PC-3 (cell line): ENCODE results near the gene PTCD1.

ENCODE experiments used
- EZH2 ChIP-seq: fragments of 300-600 bp; sonication (generic); IDR thresholded peaks from one replicate; pipeline ENCODE4 v1.6.1; 2017; ENCODE audit warnings: antibody characterized with exemption, mild to moderate bottlenecking, low read length; ENCODE audit not compliant: unreplicated experiment
- EZH2phosphoT487 ChIP-seq: fragments of 300-600 bp; sonication (generic); IDR thresholded peaks from 2 replicates; pipeline ENCODE4 v1.6.1; 2018; ENCODE audit warnings: mild to moderate bottlenecking, antibody characterized with exemption, low read length, borderline replicate concordance
- TF ChIP-seq, protein P1 (sequence below): fragments of 300-600 bp; sonication (generic); conservative IDR thresholded peaks from 2 replicates; pipeline ENCODE4 v1.5.1; 2017; ENCODE audit warnings: antibody characterized with exemption, low read depth, mild to moderate bottlenecking, low read length

DNA sequence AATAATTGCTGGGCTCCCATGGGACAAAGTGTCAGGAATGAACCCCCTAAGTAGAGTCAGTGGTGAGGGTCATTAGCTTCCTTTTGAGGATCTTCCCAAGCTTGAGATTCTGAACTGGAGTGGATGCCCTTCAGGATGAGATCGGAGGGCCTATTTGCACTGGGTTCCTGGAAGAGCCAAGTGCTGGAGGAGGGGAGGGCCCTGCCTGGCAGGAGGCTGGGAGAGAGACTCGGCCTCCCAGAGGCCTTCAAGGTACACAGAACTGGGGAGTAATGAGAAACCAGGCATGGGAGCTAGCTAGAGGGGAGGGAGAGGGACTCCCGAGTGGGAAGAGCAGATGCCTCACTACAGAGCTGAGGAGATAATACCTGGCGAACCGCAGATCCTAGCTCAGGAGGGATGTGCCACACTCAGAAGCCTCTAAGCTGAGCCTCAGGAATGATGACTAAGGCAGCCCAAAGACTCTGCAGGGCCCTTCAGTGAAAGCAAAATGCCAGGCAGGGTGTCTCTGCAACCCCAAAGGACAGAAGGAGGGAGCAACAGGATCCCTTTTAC is 39.6 kb downstream of the PTCD1 start:
- TF ChIP-seq, protein P1, sequence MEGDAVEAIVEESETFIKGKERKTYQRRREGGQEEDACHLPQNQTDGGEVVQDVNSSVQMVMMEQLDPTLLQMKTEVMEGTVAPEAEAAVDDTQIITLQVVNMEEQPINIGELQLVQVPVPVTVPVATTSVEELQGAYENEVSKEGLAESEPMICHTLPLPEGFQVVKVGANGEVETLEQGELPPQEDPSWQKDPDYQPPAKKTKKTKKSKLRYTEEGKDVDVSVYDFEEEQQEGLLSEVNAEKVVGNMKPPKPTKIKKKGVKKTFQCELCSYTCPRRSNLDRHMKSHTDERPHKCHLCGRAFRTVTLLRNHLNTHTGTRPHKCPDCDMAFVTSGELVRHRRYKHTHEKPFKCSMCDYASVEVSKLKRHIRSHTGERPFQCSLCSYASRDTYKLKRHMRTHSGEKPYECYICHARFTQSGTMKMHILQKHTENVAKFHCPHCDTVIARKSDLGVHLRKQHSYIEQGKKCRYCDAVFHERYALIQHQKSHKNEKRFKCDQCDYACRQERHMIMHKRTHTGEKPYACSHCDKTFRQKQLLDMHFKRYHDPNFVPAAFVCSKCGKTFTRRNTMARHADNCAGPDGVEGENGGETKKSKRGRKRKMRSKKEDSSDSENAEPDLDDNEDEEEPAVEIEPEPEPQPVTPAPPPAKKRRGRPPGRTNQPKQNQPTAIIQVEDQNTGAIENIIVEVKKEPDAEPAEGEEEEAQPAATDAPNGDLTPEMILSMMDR, result no peak
- no peak for TF ChIP-seq EZH2phosphoT487
- no peak for TF ChIP-seq EZH2
